Measurements from ENCODE around the gene TNIP3.

The TNIP3 gene

DNA sequence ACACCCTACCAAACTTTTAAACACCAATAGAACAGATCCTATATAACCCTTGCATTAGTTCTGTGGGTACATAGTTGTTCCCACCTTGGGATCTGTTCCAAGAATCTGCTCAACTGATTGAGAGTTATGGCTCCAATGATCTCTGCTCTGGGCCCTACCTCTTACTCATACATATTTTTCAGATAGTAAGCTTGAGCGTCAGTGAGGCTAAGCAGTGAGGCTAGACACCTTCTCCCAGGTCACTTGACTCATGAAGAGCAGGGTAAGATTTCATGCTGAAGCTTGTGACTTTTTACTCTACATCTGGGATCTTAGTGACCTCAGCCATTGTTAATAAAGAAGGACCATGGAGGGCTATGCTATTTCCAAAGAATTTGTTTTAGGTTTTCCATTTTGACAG, 23.1 kb upstream of the TNIP3 start:
- TF ChIP-seq, protein P1, sequence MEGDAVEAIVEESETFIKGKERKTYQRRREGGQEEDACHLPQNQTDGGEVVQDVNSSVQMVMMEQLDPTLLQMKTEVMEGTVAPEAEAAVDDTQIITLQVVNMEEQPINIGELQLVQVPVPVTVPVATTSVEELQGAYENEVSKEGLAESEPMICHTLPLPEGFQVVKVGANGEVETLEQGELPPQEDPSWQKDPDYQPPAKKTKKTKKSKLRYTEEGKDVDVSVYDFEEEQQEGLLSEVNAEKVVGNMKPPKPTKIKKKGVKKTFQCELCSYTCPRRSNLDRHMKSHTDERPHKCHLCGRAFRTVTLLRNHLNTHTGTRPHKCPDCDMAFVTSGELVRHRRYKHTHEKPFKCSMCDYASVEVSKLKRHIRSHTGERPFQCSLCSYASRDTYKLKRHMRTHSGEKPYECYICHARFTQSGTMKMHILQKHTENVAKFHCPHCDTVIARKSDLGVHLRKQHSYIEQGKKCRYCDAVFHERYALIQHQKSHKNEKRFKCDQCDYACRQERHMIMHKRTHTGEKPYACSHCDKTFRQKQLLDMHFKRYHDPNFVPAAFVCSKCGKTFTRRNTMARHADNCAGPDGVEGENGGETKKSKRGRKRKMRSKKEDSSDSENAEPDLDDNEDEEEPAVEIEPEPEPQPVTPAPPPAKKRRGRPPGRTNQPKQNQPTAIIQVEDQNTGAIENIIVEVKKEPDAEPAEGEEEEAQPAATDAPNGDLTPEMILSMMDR (IDR thresholded peaks at IDR 0.05; ENCODE audit: low read depth, low read length) = no peak
- no peak for DNase-seq (ENCODE audit: extremely low read depth, low read depth)

DNA sequence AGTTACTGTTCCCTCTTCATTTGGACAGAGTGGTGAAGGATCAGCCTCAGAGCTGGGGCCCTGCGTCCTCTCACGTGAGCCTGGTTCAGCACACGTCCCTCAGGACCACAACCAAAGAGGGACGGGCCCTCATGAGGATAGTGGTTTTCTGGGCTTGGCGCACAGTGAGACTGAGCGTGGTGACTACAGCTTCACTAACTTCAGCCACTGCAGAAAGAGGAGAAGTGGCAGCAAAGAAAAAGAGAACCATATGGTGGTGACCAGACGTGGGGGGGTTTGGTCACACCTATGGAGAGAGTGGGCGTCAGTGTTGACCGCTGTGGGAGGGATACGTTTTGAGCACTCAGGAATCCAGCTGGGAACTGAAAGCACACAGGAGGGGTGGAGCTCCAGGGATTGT, 21.8 kb upstream of the TNIP3 start:
- DNase-seq (ENCODE audit: extremely low read depth, low read depth) = no peak
- TF ChIP-seq, protein P1 (IDR thresholded peaks at IDR 0.05; ENCODE audit: low read depth, low read length) = no peak

DNA sequence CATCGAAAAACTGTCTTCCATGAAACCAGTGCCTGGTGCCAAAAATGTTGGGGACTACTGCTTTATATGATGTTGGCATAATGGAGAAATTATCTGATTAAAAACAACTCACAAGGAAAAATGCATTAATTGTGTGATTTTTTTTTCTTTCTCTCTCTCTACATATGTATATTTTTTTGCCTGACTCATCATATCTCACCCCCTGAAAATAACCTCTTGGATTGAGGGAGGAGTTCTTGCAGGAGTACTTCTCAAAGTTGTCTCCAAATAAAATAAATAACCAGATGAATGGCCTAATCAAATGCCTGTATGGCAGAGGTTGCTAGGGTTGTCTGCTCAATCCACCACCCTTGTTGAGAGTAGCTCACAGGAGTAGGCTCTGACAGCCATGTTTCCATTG, 19.9 kb upstream of the TNIP3 start:
- DNase-seq (ENCODE audit: extremely low read depth, low read depth) = no peak
- TF ChIP-seq, protein P1 (IDR thresholded peaks at IDR 0.05; ENCODE audit: low read depth, low read length) = no peak

DNA sequence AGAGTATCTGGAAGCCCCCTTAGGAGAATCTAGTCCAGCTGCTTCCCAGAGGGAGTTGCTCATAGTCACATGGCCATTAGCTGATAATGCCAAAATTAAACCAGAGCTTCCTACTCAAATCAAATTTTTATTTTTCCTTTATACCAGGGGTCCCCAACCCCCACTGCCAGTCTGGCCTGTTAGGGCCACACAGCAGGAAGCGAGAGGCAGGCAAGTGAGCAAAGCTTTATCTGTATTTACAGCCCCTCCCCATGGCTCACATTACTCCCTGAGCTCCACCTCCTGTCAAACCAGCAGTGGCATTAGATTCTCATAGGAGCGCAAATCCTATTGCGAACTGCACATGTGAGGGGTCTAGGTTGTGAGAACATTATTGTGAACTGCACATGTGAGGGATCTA, 19.2 kb upstream of the TNIP3 start:
- DNase-seq (ENCODE audit: extremely low read depth, low read depth) = no peak
- TF ChIP-seq, protein P1 (IDR thresholded peaks at IDR 0.05; ENCODE audit: low read depth, low read length) = no peak

DNA sequence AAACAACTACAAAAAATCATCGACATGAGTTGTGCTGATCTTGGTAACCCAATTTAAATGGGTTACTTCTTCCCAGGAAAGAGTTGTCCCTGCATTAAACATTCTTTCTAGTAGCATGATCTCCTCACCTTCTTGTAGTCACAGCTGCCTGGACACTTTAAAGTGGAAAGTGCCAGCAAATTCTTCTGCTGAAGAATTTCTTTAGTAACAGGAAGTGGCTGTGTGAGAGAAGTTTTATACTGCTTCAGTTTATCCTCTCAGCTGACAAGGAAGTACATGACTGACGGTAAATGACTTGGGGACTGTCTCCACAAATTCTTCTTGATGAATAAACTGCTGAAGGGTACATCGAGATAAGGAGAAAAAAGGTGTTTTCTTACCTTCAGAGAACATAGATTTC, 18.2 kb upstream of the TNIP3 start:
- no peak for DNase-seq (ENCODE audit: extremely low read depth, low read depth)
- TF ChIP-seq, protein P1 (IDR thresholded peaks at IDR 0.05; ENCODE audit: low read depth, low read length) = no peak

DNA sequence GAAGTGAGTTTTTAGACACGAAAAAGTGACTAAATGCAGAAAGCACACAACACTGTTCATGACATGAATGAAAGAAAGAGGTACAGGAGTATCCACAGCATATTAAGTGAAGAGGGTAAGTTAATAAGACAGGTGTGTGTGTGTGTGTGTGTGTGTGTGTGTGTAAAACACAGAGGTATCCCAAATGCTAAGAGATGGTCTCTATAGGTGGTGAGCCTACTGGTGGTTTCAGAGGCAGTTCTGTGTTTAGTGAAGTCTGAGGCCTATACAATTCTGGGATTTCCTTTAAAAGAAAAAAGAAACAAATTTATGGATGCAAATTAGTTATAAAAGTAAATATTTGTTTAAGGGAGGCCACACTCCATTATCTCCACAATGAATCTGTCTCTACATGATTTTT, 17.4 kb upstream of the TNIP3 start:
- DNase-seq (ENCODE audit: extremely low read depth, low read depth) = no peak
- TF ChIP-seq, protein P1 (IDR thresholded peaks at IDR 0.05; ENCODE audit: low read depth, low read length) = no peak

DNA sequence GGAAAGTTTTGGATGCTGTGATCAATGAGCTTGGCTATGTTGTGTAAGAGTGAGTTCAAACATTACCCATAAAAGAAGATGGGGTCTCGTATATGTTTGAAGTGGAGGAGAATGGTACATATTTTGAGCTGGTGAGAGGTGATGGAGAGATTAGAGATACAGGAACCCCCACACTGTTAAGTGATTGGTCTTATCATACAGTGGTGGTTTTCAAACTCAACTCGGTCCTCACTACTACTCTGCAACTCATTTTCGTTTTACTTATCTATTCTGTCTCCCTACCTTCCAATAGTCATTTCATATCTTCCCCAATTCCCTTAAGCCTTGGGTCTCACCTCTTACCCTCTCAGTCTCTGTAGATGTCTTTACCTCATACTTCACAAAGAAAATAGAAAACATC, 16.4 kb upstream of the TNIP3 start:
- DNase-seq (ENCODE audit: extremely low read depth, low read depth) = no peak
- TF ChIP-seq, protein P1 (IDR thresholded peaks at IDR 0.05; ENCODE audit: low read depth, low read length) = no peak
